Measurements from ENCODE around the gene SLC1A3. TPM values are rescaled to one million over a fixed set of nuclear protein-coding genes. Genes with fewer than 3 reads are reported as not detected.

Gene SLC1A3
- total and polyA plus RNA-seq, 2 of the 4 experiments (the other 2 are of a cell fraction) = 0.27 to 1.3 TPM

DNA sequence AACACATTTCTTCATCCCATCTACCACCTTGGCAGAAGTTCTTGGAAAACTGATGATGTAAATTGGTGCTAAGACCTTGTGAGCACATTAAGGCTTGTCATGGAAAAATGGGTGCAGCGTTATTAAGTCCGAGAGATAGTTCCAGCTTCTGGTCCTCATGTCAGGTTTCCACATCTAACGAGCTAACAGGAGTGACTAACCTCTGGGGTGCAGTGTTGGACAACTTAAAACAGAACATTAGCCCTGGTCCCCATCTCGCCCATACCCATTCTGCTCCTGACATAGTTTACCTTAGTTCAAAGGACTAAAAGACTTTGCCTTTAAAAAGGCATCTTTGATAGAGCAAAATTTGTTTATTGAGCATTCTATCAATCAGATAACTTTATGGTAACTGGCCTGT lies 128.0 kb downstream of the SLC1A3 start:
- ChIA-PET POLR2A (ENCODE audit: unreplicated experiment) (no interaction called here), CTCF (no interaction called here)
- no peak overlapping the region for H3K4me2 ChIP-seq (ENCODE audit: low read depth, low read length)
- in situ Hi-C loops (cut with MboI; ENCODE audit: low sequenced_read_pairs) = no loop called here
- no peak overlapping the region for H2AK9ac ChIP-seq (replicated peaks; ENCODE audit: low read depth, low read length, poor library complexity)
- ATAC-seq (ENCODE audit: low read depth) (peak; percentile 75), DNase-seq (peak; percentile 36)
- H3K4ac ChIP-seq (ENCODE audit: low read depth, low read length) = no peak overlapping the region
- H3K9me3 ChIP-seq (ENCODE audit: control insufficient read depth, insufficient read depth, low read length) = no peaks in the 10 kb centered on the region
- TF ChIP-seq POLR2A (IDR thresholded peaks at IDR 0.05; ENCODE audit: low read depth, low read length) (no peak), BHLHE40 (IDR thresholded peaks at IDR 0.05; ENCODE audit: low read depth, low read length) (no peak), RAD21 (IDR thresholded peaks at IDR 0.05; ENCODE audit: low read length) (peak; percentile 34; the same call in 1 of the 2 replicates), CEBPB (IDR thresholded peaks at IDR 0.05; ENCODE audit: low read depth, low read length) (no peak), ELK1 (IDR thresholded peaks at IDR 0.05; ENCODE audit: borderline replicate concordance, low read depth, low read length) (no peak), MAZ (IDR thresholded peaks at IDR 0.05; ENCODE audit: borderline replicate concordance, low read depth, low read length) (no peak), SMC3 (IDR thresholded peaks at IDR 0.05; ENCODE audit: low read depth, low read length) (no peak), RCOR1 (IDR thresholded peaks at IDR 0.05; ENCODE audit: insufficient replicate concordance, low read length) (no peak), CTCF (conservative IDR thresholded peaks at IDR 0.05; ENCODE audit: low read depth, low read length) (peak; percentile 23; the same call in 1 of the 2 replicates), USF2 (IDR thresholded peaks at IDR 0.05; ENCODE audit: low read depth, low read length) (no peak), MXI1 (IDR thresholded peaks at IDR 0.05; ENCODE audit: borderline replicate concordance, low read depth, low read length) (no peak), RFX5 (IDR thresholded peaks at IDR 0.05; ENCODE audit: low read depth, low read length) (no peak), NFE2L2 (IDR thresholded peaks at IDR 0.05; ENCODE audit: low read depth, low read length) (no peak), MAFK (IDR thresholded peaks at IDR 0.05; ENCODE audit: low read depth, low read length) (no peak), CHD1 (IDR thresholded peaks at IDR 0.05; ENCODE audit: low read depth, low read length) (no peak), FOS (IDR thresholded peaks at IDR 0.05; ENCODE audit: low read depth, low read length) (no peak)
- no peaks in the 10 kb centered on the region for H3K79me1 ChIP-seq (ENCODE audit: low read depth in 1 of 2, low read length in 2 of 2)
- H3K36me3 ChIP-seq (ENCODE audit: control insufficient read depth, insufficient read depth, low read length) = no peaks in the 10 kb centered on the region
- peaks cover 24% of the 10 kb centered on the region for H3K27me3 ChIP-seq (ENCODE audit: control insufficient read depth, insufficient read depth, low read length)
- no peak overlapping the region for H2AFZ ChIP-seq (replicated peaks; ENCODE audit: low read length, poor library complexity)
- 20% methylated on average over 1 of the region's 4 CpGs; no CpG with 5 or more reads in 1 of the 2 experiments for WGBS, 2 experiments (ENCODE audit: extremely low coverage in 2 of 2, insufficient read length in 1 of 2)
- no peak overlapping the region for H2BK20ac ChIP-seq (ENCODE audit: low read depth, low read length)
- no peak overlapping the region for H3K56ac ChIP-seq (ENCODE audit: extremely low read depth, insufficient read depth, low read length)
- no peak overlapping the region for H3K14ac ChIP-seq (replicated peaks; ENCODE audit: low read depth, low read length)
- no peak overlapping the region for H3K18ac ChIP-seq (ENCODE audit: low read depth, low read length)
- no peak overlapping the region for H4K5ac ChIP-seq (ENCODE audit: low read depth, low read length)
- H4K91ac ChIP-seq (ENCODE audit: insufficient read depth, low read depth, low read length) = no peak overlapping the region
- BruUV-seq (replicated peaks) = no TSS peak
- H3K9ac ChIP-seq (ENCODE audit: low read depth, low read length) = no peak overlapping the region
- H3K4me1 ChIP-seq (ENCODE audit: control insufficient read depth, insufficient read depth, low read length) = no peaks in the 10 kb centered on the region
- H4K20me1 ChIP-seq (ENCODE audit: insufficient read depth, low read length) = no peaks in the 10 kb centered on the region
- no peak overlapping the region for H3K4me3 ChIP-seq (ENCODE audit: insufficient read depth, low read depth, low read length)
- no peak overlapping the region for H2AK5ac ChIP-seq (ENCODE audit: low read depth, low read length)
- no peak overlapping the region for H3K27ac ChIP-seq (ENCODE audit: insufficient read depth, low read length)
- intact Hi-C loops (cut with micrococcal nuclease) = no loop called here
- no peak overlapping the region for H2BK5ac ChIP-seq (ENCODE audit: low read depth, low read length, poor library complexity, severe bottlenecking)
- no peak overlapping the region for H2BK120ac ChIP-seq (ENCODE audit: low read depth, low read length)
- no peak overlapping the region for H3K23ac ChIP-seq (ENCODE audit: low read depth, low read length)
- H4K8ac ChIP-seq (ENCODE audit: low read depth in 2 of 2, low read length in 2 of 2) = no peak overlapping the region
- no peak overlapping the region for H2BK15ac ChIP-seq (ENCODE audit: low read depth, low read length)
- H3K9me1 ChIP-seq (ENCODE audit: insufficient read depth, low read length) = no peaks in the 10 kb centered on the region; the same call in 1 of the 2 replicates
- dilution Hi-C loops (cut with HindIII; ENCODE audit: low sequenced_read_pairs, unreplicated experiment) = no loop called here
